Progenitor cell of endocrine pancreas (in vitro differentiated cells): ENCODE measurements around the gene MYO1E. TPM values are rescaled to one million over a fixed set of nuclear protein-coding genes. Genes with fewer than 3 reads are reported as not detected.

Experiments used
- DNase-seq: peaks from one replicate; pipeline ENCODE4 v3.0.0; 2021; ENCODE audit warnings: low spot score; ENCODE audit not compliant: unreplicated experiment
- H3K27ac Mint-ChIP-seq: 2 replicates; pipeline ENCODE4 v1.8.0; 2021; ENCODE audit warnings: mild to moderate bottlenecking, moderate library complexity, mixed read lengths
- H3K27me3 Mint-ChIP-seq: 2 replicates; pipeline ENCODE4 v1.8.0; 2021; ENCODE audit warnings: mixed read lengths
- H3K36me3 Mint-ChIP-seq: 2 replicates; pipeline ENCODE4 v1.8.0; 2022; ENCODE audit warnings: mixed read lengths; ENCODE audit not compliant: insufficient read depth
- H3K4me1 Mint-ChIP-seq: 2 replicates; pipeline ENCODE4 v1.8.0; 2021; ENCODE audit warnings: low read depth, mixed read lengths
- H3K4me3 Mint-ChIP-seq: 2 replicates; pipeline ENCODE4 v1.8.0; 2021; ENCODE audit warnings: low read depth, mild to moderate bottlenecking, moderate library complexity, mixed read lengths
- H3K9me3 Mint-ChIP-seq: 2 replicates; pipeline ENCODE4 v1.8.0; 2021; ENCODE audit warnings: low read depth, mixed read lengths
- CTCF ChIP-seq: fragments of 200-600 bp; sonication (generic); IDR thresholded peaks from one replicate; pipeline ENCODE4 v1.5.0; 2021; ENCODE audit warnings: antibody characterized with exemption, mild to moderate bottlenecking; ENCODE audit not compliant: unreplicated experiment
- total RNA-seq: library from RNA; stranded (reverse); gene quantifications from 2 replicates; pipeline ENCODE4 v1.2.1, GENCODE V29; 2021

MYO1E gene
- total RNA-seq, 1 donor from 2014 or later: 40.4 TPM

GRCh38 chr15:59413577-59413976 lies 40.9 kb upstream of the MYO1E start:
- no peak for TF ChIP-seq CTCF
- Mint-ChIP-seq H3K27me3 (peaks cover 15% of the 10 kb centered on the region), H3K4me3 (no peak overlapping the region), H3K4me1 (peaks cover 6% of the 10 kb centered on the region), H3K9me3 (no peaks in the 10 kb centered on the region), H3K36me3 (no peaks in the 10 kb centered on the region), H3K27ac (no peak overlapping the region)
- DNase-seq: no peak

- H3K4me1 Mint-ChIP-seq: peaks cover 6% of the 10 kb centered on the region
- H3K27ac Mint-ChIP-seq: no peak overlapping the region
- no peaks in the 10 kb centered on the region for H3K9me3 Mint-ChIP-seq
Measured at GRCh38 chr15:59410391-59410896, 37.8 kb upstream of the MYO1E start.

GRCh38 chr15:59407946-59408345 lies 35.3 kb upstream of the MYO1E start:
- H3K9me3 Mint-ChIP-seq: no peaks in the 10 kb centered on the region
- peaks cover 6% of the 10 kb centered on the region for H3K4me1 Mint-ChIP-seq
- H3K27me3 Mint-ChIP-seq: peaks cover 11% of the 10 kb centered on the region
- no peaks in the 10 kb centered on the region for H3K36me3 Mint-ChIP-seq
- DNase-seq: no peak
- TF ChIP-seq CTCF: no peak
- H3K4me3 Mint-ChIP-seq: no peak overlapping the region
- H3K27ac Mint-ChIP-seq: no peak overlapping the region

More at GRCh38 chr15:59410391-59410896, 37.8 kb upstream of the MYO1E start:
- no peak for TF ChIP-seq CTCF
- H3K4me3 Mint-ChIP-seq: no peak overlapping the region
- no peak for DNase-seq
- H3K27me3 Mint-ChIP-seq: no peaks in the 10 kb centered on the region
- H3K36me3 Mint-ChIP-seq: no peaks in the 10 kb centered on the region

- no peaks in the 10 kb centered on the region for H3K9me3 Mint-ChIP-seq
- peaks cover 15% of the 10 kb centered on the region for H3K27me3 Mint-ChIP-seq
- TF ChIP-seq CTCF: no peak
- H3K4me3 Mint-ChIP-seq: no peak overlapping the region
- H3K27ac Mint-ChIP-seq: no peak overlapping the region
- H3K4me1 Mint-ChIP-seq: peaks cover 13% of the 10 kb centered on the region
- no peak for DNase-seq
- H3K36me3 Mint-ChIP-seq: no peaks in the 10 kb centered on the region
Measured at GRCh38 chr15:59406446-59406845, 33.8 kb upstream of the MYO1E start.

- TF ChIP-seq CTCF: no peak
- Mint-ChIP-seq H3K4me3 (no peak overlapping the region), H3K36me3 (no peaks in the 10 kb centered on the region), H3K27me3 (peaks cover 25% of the 10 kb centered on the region), H3K27ac (no peak overlapping the region), H3K9me3 (no peaks in the 10 kb centered on the region), H3K4me1 (peaks cover 10% of the 10 kb centered on the region)
- no peak for DNase-seq
Measured at GRCh38 chr15:59405079-59405478, 32.4 kb upstream of the MYO1E start.
